Measurements from ENCODE around the gene SRD5A2.

DNA sequence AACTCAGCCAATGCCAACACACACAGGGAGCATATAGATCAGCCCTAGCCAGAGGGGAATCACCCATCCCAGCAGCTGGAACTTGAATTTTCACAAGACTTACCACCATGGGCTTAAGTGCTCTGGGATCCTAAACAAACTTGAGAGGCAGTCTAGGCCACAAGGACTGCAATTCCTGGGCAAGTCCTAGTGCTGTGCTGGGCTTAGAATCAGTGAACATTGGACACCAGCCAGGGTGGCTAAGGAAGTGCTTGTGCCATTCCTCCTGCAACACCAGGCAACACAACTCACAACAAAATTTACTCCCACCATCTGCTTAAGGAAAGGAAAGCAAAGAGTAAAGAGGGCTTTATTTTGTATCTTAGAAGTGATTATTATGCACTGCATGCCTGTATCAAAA, 38.9 kb downstream of the SRD5A2 start:
- no peak for TF ChIP-seq CTCF (IDR thresholded peaks at IDR 0.05)
- no peak for TF ChIP-seq POLR2A (IDR thresholded peaks at IDR 0.05)
